PC-3 (cell line): Measurements from ENCODE around the gene RFPL1.

Experiments used
- CTCF ChIP-seq: fragments of 300-600 bp; sonication (generic); conservative IDR thresholded peaks from 2 replicates; pipeline ENCODE4 v1.5.1; 2017; ENCODE audit warnings: antibody characterized with exemption, low read depth, mild to moderate bottlenecking, low read length
- EZH2 ChIP-seq: fragments of 300-600 bp; sonication (generic); IDR thresholded peaks from one replicate; pipeline ENCODE4 v1.6.1; 2017; ENCODE audit warnings: antibody characterized with exemption, mild to moderate bottlenecking, low read length; ENCODE audit not compliant: unreplicated experiment
- EZH2phosphoT487 ChIP-seq: fragments of 300-600 bp; sonication (generic); IDR thresholded peaks from 2 replicates; pipeline ENCODE4 v1.6.1; 2018; ENCODE audit warnings: mild to moderate bottlenecking, antibody characterized with exemption, low read length, borderline replicate concordance

GRCh38 chr22:29433856-29434255 lies 4.5 kb upstream of the RFPL1 start:
- TF ChIP-seq CTCF (no peak), EZH2 (no peak), EZH2phosphoT487 (no peak)
